OCI-LY3 (cell line): ENCODE data around the gene TMEM132D.

ENCODE experiments used
- EZH2phosphoT487 ChIP-seq: fragments of 200-600 bp; shearing (Covaris generic); IDR thresholded peaks from 2 replicates; pipeline ENCODE4 v1.6.1; 2018; ENCODE audit warnings: antibody characterized with exemption, mixed run types, low read depth
- TF ChIP-seq, protein P1 (sequence below): fragments of 200-600, 300-600 bp; sonication (generic); IDR thresholded peaks from 2 replicates; pipeline ENCODE4 v1.5.1; 2014; ENCODE audit warnings: antibody characterized with exemption, low read length, low read depth

DNA sequence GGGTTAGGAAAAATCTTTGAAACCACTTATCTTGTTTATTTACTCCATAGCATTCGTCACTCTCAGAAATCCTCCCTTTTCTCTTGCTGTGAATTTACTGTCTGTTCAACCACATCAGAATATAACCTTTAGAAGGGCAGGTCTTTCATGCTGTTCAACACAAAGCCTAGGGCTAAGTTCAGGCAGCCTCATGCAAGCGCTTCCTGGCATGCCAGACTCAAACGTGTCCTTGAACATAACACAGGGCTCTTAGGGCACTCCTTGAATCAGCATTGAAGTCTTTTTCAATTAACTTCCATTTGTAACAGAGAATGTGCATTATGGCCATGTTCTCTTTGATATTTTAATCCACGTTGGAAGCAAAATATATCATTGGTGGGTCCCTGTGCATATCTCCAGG, 672.8 kb downstream of the TMEM132D start:
- TF ChIP-seq, protein P1, sequence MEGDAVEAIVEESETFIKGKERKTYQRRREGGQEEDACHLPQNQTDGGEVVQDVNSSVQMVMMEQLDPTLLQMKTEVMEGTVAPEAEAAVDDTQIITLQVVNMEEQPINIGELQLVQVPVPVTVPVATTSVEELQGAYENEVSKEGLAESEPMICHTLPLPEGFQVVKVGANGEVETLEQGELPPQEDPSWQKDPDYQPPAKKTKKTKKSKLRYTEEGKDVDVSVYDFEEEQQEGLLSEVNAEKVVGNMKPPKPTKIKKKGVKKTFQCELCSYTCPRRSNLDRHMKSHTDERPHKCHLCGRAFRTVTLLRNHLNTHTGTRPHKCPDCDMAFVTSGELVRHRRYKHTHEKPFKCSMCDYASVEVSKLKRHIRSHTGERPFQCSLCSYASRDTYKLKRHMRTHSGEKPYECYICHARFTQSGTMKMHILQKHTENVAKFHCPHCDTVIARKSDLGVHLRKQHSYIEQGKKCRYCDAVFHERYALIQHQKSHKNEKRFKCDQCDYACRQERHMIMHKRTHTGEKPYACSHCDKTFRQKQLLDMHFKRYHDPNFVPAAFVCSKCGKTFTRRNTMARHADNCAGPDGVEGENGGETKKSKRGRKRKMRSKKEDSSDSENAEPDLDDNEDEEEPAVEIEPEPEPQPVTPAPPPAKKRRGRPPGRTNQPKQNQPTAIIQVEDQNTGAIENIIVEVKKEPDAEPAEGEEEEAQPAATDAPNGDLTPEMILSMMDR = no peak
- TF ChIP-seq EZH2phosphoT487 = no peak
